Measurements from ENCODE around the gene MEG3.
"Not testable (repeated sequence)": the region's sequence is repeated elsewhere in the genome, so short reads cannot be mapped to it uniquely, and the experiment has no call there.

Gene MEG3

DNA sequence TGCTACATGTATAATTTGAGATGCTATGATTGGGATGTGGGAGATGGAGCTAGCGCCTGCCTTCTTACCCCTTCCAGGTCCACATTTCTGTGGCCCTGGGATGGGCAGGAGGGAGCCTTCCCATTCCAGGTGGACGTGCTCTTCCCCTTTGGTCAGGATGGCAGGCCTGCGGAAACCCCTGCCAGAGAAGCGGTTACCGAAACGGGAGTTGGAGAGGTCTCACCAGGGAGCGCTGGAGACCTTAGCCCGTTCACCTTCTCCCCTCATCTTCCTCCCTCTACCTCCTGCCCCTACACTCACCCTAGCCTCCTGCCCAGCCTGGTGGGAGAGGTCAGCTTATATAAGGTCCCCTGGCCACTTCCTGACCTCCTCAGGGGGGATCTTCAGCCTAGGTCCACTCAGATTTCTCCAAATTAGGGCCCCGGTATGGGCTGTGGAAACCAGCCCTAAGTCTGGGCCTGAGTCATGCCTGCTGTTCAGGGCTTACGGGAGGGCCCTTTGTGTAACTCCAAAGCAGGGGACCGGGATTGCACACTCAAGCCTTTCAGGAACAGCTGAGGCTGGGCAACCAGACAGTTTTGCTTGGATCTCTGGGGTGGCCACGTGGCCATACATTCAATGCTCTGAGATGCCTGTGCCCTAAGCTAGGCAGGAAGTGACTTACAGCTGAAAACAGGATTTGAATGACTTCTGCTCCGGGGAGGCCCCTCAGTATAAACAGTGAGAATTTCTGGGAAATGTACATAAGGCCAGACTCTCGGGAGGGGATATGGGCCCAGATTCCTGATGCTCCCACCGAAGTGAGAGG lies 10.2 kb upstream of the MEG3 start:
- no peak for DNase-seq (ENCODE audit: low spot score)

GRCh38 chr14:100816286-100816949 lies 9.5 kb upstream of the MEG3 start:
- DNase-seq (ENCODE audit: low spot score) = no peak

- no peak for DNase-seq (ENCODE audit: low spot score)
These were observed 8.7 kb upstream of the MEG3 start for GRCh38 chr14:100816950-100817901.

- DNase-seq (ENCODE audit: low spot score) = no peak
These were observed 7.7 kb upstream of the MEG3 start for GRCh38 chr14:100818221-100818699.

DNA sequence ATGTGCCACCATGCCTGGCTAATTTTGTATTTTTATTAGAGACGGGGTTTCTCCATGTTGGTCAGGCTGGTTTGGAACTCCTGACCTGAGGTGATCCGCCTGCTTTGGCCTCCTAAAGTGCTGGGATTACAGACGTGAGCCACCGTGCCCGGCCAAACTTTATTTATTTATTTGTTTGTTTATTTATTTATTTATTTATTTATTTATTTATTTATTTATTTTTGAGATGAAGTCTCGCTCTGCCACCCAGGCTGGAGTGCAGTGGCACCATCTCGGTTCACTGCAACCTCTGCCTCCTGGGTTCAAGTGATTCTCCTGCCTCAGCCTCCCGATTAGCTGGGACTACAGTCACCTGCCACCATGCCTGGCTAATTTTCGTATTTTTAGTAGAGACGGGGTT lies 7.0 kb upstream of the MEG3 start:
- not testable (repeated sequence) for DNase-seq (ENCODE audit: low spot score)

DNA sequence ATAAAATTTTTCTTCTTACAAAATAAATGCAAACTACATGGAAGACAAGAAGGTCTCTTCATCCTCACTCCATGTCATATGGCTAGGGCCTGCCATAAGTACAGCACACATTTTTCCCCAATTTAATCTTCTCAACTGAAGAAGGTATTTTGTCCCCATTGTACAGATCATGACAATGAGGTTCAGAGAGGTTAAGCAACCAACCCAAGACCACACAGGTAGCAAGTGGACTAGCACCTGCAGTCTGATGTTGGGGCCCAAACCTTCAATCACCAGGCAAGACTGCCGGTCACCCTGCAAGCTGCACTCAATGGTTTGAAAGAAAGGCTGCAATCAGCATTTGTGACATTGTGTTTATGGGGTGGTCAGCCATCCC lies 6.5 kb upstream of the MEG3 start:
- no peak for DNase-seq (ENCODE audit: low spot score)

DNA sequence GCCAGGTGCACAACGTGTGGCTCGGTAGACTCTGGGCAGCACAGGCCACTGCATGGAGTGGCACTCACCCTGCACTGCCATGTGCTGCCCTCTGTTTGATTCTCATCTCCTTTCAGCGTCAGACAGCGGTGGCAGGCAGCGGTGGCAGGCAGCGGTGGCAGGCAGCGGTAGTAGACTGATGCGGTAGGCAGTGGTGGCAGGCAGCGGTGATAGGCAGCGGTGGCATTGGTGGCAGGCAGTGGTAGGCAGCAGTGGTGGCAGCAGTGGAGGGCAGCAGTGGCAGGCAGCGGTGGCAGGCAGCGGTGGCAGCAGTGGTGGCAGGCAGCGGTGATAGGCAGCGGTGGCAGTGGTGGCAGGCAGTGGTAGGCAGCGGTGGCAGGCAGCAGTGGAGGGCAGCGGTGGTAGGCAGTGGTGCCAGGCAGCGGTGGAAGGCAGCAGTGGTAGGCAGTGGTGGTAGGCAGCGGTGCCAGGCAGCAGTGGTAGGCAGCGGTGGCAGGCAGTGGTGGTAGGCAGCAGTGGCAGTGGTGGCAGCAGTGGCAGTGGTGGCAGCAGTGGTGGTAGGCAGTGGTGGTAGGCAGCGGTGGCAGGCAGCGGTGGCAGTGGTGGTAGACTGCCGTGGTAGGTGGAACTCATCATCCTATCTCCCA lies 6.0 kb upstream of the MEG3 start:
- DNase-seq (ENCODE audit: low spot score) = no peak

- no peak for DNase-seq (ENCODE audit: low spot score)
These were observed 5.0 kb upstream of the MEG3 start for GRCh38 chr14:100820957-100821356.

DNA sequence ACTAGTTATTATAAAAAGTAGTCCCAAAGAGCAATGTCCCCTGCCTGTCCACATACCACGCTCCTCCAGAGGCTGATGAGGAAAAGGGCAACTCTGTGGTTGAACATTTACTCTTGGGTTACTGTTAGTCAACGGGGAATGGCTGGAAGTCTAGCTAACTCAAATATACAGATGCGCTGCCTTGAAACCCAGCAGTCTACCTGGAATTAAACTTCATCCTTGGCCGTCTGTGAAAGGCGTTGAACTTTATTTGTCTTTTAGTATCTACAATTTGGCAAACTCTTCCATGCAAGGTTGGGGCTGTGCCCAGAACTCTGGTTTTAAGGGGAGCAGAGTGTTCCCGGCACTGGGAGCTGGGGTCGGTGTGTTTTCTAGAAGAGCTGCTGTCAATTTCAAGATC lies 3.9 kb upstream of the MEG3 start:
- DNase-seq (ENCODE audit: low spot score) = no peak

DNA sequence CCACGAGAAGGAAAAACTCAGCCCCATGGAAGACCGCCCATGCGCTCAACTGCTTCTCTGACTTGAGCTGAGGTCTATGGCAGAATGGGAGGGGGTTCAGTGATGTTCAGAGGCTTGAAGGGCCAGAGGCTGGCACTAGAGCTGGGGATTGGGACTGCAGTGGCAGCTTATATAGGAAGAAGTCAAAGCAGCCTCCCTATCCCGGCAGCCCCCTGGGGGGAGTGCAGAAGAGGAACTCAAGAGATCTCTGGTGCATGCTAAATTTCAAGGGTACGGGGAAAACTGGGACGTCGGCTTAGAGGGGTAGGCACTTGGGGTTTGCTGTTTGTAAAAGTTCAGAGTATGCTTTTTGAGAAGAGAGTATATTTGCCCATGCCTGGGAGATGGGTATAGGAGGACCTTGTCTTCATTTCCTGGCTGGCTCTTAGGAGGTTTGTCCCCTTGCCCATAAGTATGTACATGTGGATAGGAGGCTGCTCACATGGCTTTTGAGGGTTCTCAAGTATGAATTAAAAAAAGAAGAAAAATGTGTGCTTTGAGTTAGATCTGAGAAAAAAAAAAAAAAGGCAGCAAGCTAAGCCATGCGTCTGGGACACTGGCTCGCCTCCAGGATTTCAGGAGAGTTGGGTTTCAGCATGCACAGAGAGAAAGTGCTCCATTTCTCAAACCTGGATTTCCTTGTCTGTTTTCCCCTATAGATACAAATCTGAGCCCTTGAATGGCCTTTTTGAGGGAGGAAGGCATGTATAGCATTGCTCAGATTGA lies 3.2 kb upstream of the MEG3 start:
- no peak for DNase-seq (ENCODE audit: low spot score)

GRCh38 chr14:100823413-100824080 lies 2.4 kb upstream of the MEG3 start:
- DNase-seq (ENCODE audit: low spot score) = no peak

DNA sequence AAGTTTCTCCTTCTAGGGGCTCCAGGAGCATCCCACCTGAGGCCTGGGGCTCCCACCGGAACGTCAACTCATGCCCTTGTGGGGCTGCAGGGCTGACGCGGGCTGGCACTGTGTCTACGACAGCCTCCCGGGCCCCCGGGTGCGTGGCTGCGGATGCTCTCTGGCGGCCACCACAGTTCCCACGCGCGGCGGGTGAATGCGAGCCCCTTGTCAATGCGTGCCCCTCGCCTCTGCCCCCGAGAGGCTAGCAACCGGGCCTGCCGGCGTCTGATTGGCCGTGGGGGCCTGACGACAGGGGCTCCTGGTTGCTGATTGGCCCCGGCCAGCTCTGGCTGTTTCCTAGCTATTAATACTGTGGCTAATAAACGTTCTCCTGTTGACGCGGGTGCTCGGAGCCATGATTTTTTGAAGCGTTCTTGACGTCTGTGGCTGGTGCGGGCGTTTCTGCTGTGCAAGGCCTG lies 1.8 kb upstream of the MEG3 start:
- DNase-seq (ENCODE audit: low spot score) = no peak

DNA sequence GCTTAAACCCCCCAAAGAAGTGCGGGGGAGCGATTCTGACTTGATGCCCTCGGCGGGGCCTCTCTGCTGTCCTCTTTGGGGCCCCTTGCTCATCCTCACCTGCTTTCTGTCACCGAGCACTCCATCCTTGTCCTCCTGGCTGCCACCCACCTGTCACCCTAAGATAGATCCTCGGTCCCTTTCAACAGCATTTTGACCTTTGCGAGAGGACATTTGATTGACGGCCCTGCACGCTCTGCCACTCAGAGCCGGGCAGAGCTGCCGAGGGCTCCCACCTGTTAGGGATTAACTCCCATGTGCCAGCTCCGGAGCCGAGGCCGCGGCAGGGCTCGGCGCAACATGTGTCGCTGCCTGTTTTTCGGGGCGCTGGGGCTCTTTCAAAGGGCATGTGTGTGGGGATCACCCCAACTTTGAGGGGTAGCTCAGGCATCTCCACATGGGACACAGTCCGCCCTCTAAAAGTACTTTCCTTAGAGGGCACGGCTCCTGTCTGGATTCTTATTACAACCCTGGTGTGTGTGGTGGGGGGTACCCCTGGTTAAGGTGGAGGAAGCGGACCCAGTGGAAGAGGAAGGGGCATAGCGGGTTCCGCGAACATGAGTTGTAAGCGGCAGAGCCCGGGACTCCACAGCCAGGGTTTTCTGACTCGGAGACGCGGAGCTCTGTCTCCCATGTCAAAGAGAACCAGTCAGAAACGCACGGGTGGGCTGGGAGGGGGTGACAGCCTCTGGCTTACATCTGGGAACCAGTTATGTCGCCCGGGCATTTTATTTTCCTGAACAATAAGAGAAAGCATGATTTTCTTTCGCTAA lies 811 bp upstream of the MEG3 start:
- no peak for DNase-seq (ENCODE audit: low spot score)

DNA sequence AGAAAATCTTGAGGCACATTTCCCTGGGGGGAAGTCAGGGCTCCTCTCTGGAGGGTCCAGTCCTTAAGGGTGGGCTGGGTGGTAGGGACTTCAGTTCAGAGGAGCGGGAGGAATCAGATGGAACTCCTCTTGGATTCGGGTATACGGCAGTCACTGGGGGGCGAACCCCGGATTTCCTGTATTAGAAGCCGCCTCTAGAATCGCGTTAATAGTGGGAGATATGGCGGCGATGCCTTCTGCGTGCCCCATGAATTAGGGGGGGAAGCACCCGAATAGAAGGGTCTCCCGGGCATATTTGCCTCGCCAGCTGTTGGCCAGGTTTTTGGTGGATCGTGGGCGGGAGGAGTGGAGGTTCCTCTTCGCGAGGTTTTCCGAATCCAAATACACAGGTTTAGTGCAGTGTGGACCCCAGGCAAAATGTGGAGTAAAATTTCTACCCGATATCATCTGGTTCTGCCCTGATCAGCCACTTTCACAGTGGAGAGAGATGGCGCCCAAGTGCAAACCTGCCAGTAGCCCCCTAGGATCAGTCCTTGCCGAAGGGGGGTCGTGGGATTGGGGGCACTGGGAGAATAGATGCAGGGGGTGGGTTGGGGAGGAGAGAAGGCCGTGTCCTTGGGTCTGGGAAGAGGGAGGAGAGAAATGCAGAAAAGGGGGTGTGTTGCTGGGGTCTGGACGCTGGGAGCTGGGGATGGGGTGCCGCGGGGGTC lies 628 bp downstream of the MEG3 start:
- no peak for DNase-seq (ENCODE audit: low spot score)

GRCh38 chr14:100827101-100828021 lies 1.4 kb downstream of the MEG3 start:
- no peak for DNase-seq (ENCODE audit: low spot score)

DNA sequence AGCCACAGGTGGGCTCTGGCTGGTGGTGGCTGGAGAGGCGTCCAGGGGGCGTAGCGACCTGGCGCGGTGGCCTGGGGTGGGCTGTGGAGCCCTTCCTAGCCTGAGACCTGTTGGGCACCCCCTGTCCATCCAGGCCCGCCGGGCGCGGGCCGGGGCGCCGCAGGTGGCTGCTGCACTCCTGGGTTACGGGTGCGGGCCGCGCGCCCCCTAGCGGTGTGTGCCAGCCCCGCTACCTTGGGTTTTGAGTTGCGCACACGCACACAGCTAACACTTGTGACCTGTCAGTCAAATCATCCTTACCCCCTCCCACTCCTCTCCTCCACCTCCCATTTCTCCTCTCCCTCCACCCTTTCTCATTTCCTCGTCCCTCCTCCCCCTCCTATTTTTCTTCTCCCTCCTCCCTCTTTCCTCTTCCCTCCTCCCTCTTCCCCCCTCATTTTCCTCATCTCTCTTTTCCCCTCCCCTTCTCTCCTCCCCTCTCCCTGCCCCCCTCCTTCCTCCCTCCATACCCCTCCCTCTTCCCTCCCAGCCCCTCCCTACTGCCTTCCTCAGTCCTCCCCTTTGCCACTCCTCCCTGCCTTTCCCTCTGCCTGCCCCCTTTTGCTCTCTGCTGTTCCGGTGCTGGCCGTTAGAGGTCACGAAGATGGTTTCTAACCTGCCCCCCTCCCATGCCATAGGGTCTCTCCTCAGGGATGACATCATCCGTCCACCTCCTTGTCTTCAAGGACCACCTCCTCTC lies 2.3 kb downstream of the MEG3 start:
- DNase-seq (ENCODE audit: low spot score) = no peak

DNA sequence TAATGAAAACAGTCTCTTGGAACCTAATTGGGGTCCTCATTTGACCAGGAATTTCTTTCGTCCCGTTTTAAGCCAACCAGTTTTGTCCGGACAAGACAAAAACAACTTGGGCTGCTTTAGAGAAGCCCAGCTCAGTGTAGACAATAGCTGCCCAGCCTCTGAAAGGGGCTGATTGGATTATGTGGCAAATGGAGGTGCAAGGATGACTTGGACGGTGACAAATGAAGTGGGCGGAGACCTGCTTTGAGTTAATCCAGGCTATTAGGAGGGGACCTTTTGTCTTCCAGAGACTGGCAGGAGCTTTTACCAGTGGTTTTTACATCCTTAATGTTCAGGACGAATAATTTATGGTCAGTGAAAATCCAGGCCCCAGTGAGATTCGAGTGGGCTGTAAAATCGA lies 4.8 kb downstream of the MEG3 start:
- no peak for DNase-seq (ENCODE audit: low spot score)
